OCI-LY3 (cell line): ENCODE results near the gene ETV6.

Source experiments
- CTCF ChIP-seq: fragments of 200-600, 300-600 bp; sonication (generic); IDR thresholded peaks from 2 replicates; pipeline ENCODE4 v1.5.1; 2014; ENCODE audit warnings: antibody characterized with exemption, low read length, low read depth
- EZH2phosphoT487 ChIP-seq: fragments of 200-600 bp; shearing (Covaris generic); IDR thresholded peaks from 2 replicates; pipeline ENCODE4 v1.6.1; 2018; ENCODE audit warnings: antibody characterized with exemption, mixed run types, low read depth

- TF ChIP-seq CTCF = no peak
- no peak for TF ChIP-seq EZH2phosphoT487
Measured at GRCh38 chr12:11808931-11809330, 159.5 kb downstream of the ETV6 start.
